Right cardiac atrium (tissue), 5 donors: Measurements from ENCODE around the gene KCTD5. TPM values are rescaled to one million over a fixed set of nuclear protein-coding genes. Genes with fewer than 3 reads are reported as not detected.
"Not testable (repeated sequence)": the region's sequence is repeated elsewhere in the genome, so short reads cannot be mapped to it uniquely, and the experiment has no call there.

Source experiments
- ATAC-seq, 2 donors: fragments of 200-7000 bp; cut with Tn5 transposase; one replicate each; pipeline versions ENCODE4 v1.8.0 to v1.9.1; 2020; ENCODE audit warnings: moderate library complexity in 2 of 2, mild to moderate bottlenecking in 1 of 2
- DNase-seq, 3 donors: peaks; one replicate each; pipeline ENCODE4 v3.0.0-alpha.2; 2020
- H3K27ac ChIP-seq: one replicate; pipeline ENCODE4 v1.5.1; 2013; ENCODE audit warnings: mild to moderate bottlenecking, low read length, control low read depth, moderate library complexity
- H3K27me3 ChIP-seq: one replicate; pipeline ENCODE4 v1.6.1; 2013; ENCODE audit not compliant: control insufficient read depth, insufficient read depth
- H3K4me1 ChIP-seq: one replicate; pipeline ENCODE4 v1.6.1; 2013; ENCODE audit warnings: low read length; ENCODE audit not compliant: control insufficient read depth, insufficient read depth
- H3K4me3 ChIP-seq: one replicate; pipeline ENCODE4 v1.5.1; 2013; ENCODE audit warnings: low read length, control low read depth
- H3K9me3 ChIP-seq: one replicate; pipeline ENCODE4 v1.6.1; 2013; ENCODE audit warnings: low read length; ENCODE audit not compliant: control insufficient read depth
- WGBS: extraction: QIAGEN DNeasy Blood & Tissue Kit; methylation state at CpG from one replicate; pipeline ENCODE4 v1.1.7; 2013; 5-methylcytosine and 5-hydroxymethylcytosine counted together
- intact Hi-C, 4 donors: fragments of 100-400 bp; cut with DNase I; formaldehyde crosslinking; loops; one replicate each; pipeline versions ENCODE4 v1.11.0 to v1.14.0; 2022 to 2023
- polyA plus RNA-seq: library from polyadenylated mRNA; stranded (reverse); fragments of 200-250 nt; gene quantifications from one replicate; pipeline ENCODE4 v1.2.3, GENCODE V29; 2013
- total RNA-seq, 4 donors: library from RNA; stranded (reverse); fragmentation: NEBNext Ultra II Directional; extraction: Animal tissue kit (Norgen Biotek cat#: 25700); gene quantifications; one replicate each; pipeline ENCODE4 v1.2.1, GENCODE V29; 2021
- donor health status: healthy with polysubstance abuse.
- donor health status: DM: no; HTN: yes; CAD: no.
- donor health status: DM: no; HTN: no; CAD: no.
- donor health status: DM: no; HTN: yes; CAD: no; lungs with severe emphysema.
- donor health status: DM: yes; HTN: yes; CAD: no.

KCTD5 gene
- total and polyA plus RNA-seq, 5 donors, result 10.6 to 13.7 (median 11.7) TPM

GRCh38 chr16:2673066-2673999 is 9.0 kb upstream of the KCTD5 start:
- intact Hi-C loops, result no loop called here
- Histone ChIP-seq H3K9me3 (no peaks in the 10 kb centered on the region), H3K4me1 (peaks cover 6% of the 10 kb centered on the region), H3K27me3 (no peaks in the 10 kb centered on the region), H3K4me3 (peak overlapping the region; percentile 98), H3K27ac (peak overlapping the region; percentile 97)
- ATAC-seq (peak; percentile 98), DNase-seq (peak; percentile 97 to 99 (median 99))
- whole genome bisulfite sequencing, result under 1% methylated on average over 107 of the region's 107 CpGs

GRCh38 chr16:2675021-2675420 is 7.3 kb upstream of the KCTD5 start:
- Histone ChIP-seq H3K4me3 (no peak overlapping the region), H3K9me3 (no peaks in the 10 kb centered on the region), H3K27me3 (no peaks in the 10 kb centered on the region), H3K4me1 (peaks cover 6% of the 10 kb centered on the region), H3K27ac (no peak overlapping the region)
- intact Hi-C loops, result no loop called here
- 80% methylated on average over 7 of the region's 7 CpGs for WGBS
- no peak for ATAC-seq
- peak in 1 of 3 donors; percentile 26 for DNase-seq

GRCh38 chr16:2675714-2676113 is 6.6 kb upstream of the KCTD5 start:
- ATAC-seq, result no peak
- Histone ChIP-seq H3K4me3 (no peak overlapping the region), H3K27me3 (no peaks in the 10 kb centered on the region), H3K27ac (no peak overlapping the region), H3K9me3 (no peaks in the 10 kb centered on the region), H3K4me1 (peaks cover 6% of the 10 kb centered on the region)
- 70% methylated on average over 16 of the region's 16 CpGs for WGBS
- intact Hi-C loops, result no loop called here
- DNase-seq, result peak in 1 of 3 donors; percentile 32

- ATAC-seq, H3K27ac ChIP-seq, H3K4me1 ChIP-seq, intact Hi-C loops, H3K9me3 ChIP-seq, DNase-seq, H3K27me3 ChIP-seq, H3K4me3 ChIP-seq: not testable (repeated sequence)
- 92% methylated on average over 3 of the region's 3 CpGs for WGBS
Measured at GRCh38 chr16:2676937-2677336, 5.4 kb upstream of the KCTD5 start.

GRCh38 chr16:2678206-2678965 is 3.9 kb upstream of the KCTD5 start:
- H3K27me3 ChIP-seq, H3K9me3 ChIP-seq, H3K4me1 ChIP-seq, intact Hi-C loops, H3K4me3 ChIP-seq, ATAC-seq, H3K27ac ChIP-seq: not testable (repeated sequence)
- 83% methylated on average over 18 of the region's 23 CpGs for WGBS
- DNase-seq, result peak in 1 of 3 donors; percentile 61

GRCh38 chr16:2679902-2680301 is 2.4 kb upstream of the KCTD5 start:
- ATAC-seq (peak in 1 of 2 donors; percentile 6), DNase-seq (peak in 1 of 3 donors; percentile 40)
- intact Hi-C loops, H3K27me3 ChIP-seq, H3K9me3 ChIP-seq, H3K4me1 ChIP-seq, H3K4me3 ChIP-seq: not testable (repeated sequence)
- peak overlapping the region; percentile 61 for H3K27ac ChIP-seq
- WGBS, result 76% methylated on average over 4 of the region's 4 CpGs

- H3K27me3 ChIP-seq, ATAC-seq, H3K4me3 ChIP-seq, DNase-seq, H3K9me3 ChIP-seq, intact Hi-C loops, H3K4me1 ChIP-seq: not testable (repeated sequence)
- 90% methylated on average over 8 of the region's 8 CpGs for WGBS
- peak overlapping the region; percentile 61 for H3K27ac ChIP-seq
Measured at GRCh38 chr16:2680360-2680759, 2.0 kb upstream of the KCTD5 start.

GRCh38 chr16:2683041-2683440 is 718 bp downstream of the KCTD5 start:
- H3K4me1 ChIP-seq, DNase-seq, intact Hi-C loops, H3K9me3 ChIP-seq, ATAC-seq, H3K27me3 ChIP-seq: not testable (repeated sequence)
- Histone ChIP-seq H3K4me3 (peak overlapping the region; percentile 95), H3K27ac (peak overlapping the region; percentile 62)
- 7% methylated on average over 13 of the region's 13 CpGs for WGBS

GRCh38 chr16:2686075-2686474 is 3.8 kb downstream of the KCTD5 start:
- WGBS, result no CpG with 5 or more reads among the region's 9 CpGs

GRCh38 chr16:2686912-2687507 is 4.7 kb downstream of the KCTD5 start:
- 76% methylated on average over 20 of the region's 20 CpGs for WGBS
- Histone ChIP-seq H3K27ac (no peak overlapping the region), H3K4me3 (no peak overlapping the region), H3K4me1 (no peaks in the 10 kb centered on the region), H3K27me3 (no peaks in the 10 kb centered on the region), H3K9me3 (no peaks in the 10 kb centered on the region)
- intact Hi-C loops, result no loop called here
- ATAC-seq (no peak), DNase-seq (peak; percentile 34 to 75 (median 73))

More at GRCh38 chr16:2686075-2686474, 3.8 kb downstream of the KCTD5 start:
- DNase-seq, H3K4me1 ChIP-seq, H3K9me3 ChIP-seq, H3K4me3 ChIP-seq, ATAC-seq, intact Hi-C loops, H3K27me3 ChIP-seq, H3K27ac ChIP-seq: not testable (repeated sequence)
